Measurements from ENCODE around the gene CELA3A. TPM values are rescaled to one million over a fixed set of nuclear protein-coding genes. Genes with fewer than 3 reads are reported as not detected.
"Not testable (repeated sequence)": the region's sequence is repeated elsewhere in the genome, so short reads cannot be mapped to it uniquely, and the experiment has no call there.

Gene CELA3A
- total and polyA plus RNA-seq, 4 donors: 5.0 to 9.5 (median 6.8) TPM

GRCh38 chr1:21975296-21975695, 26.2 kb upstream of the CELA3A start:
- H3K27me3 ChIP-seq (ENCODE audit: control insufficient read depth in 1 of 2, insufficient read depth in 2 of 2, low read length in 1 of 2); ATAC-seq (ENCODE audit: low FRiP score); H3K4me3 ChIP-seq (ENCODE audit: low read length in 2 of 2); H3K36me3 ChIP-seq (ENCODE audit: control insufficient read depth in 1 of 2, insufficient read depth in 2 of 2, low read length in 1 of 2); H3K27ac ChIP-seq (ENCODE audit: low read depth in 1 of 2, low read length in 2 of 2); intact Hi-C loops (cut with DNase I); DNase-seq; H3K9me3 ChIP-seq (ENCODE audit: control insufficient read depth, low read length); H3K4me1 ChIP-seq (ENCODE audit: control insufficient read depth in 1 of 2, insufficient read depth in 2 of 2, low read length in 2 of 2): not testable (repeated sequence)
- 93 to 94% methylated on average over 9 of the region's 9 CpGs for WGBS, 2 donors

GRCh38 chr1:21976703-21977239, 24.7 kb upstream of the CELA3A start, which contains the start of gene CELA3B:
Gene CELA3B (plus strand): TSS chr1:21977022. CDS start chr1:21977040, 18 bp downstream.
- not testable (repeated sequence) for H3K9me3 ChIP-seq (ENCODE audit: control insufficient read depth, low read length); H3K27ac ChIP-seq (ENCODE audit: low read depth in 1 of 2, low read length in 2 of 2)

GRCh38 chr1:21978209-21978608, 23.2 kb upstream of the CELA3A start:
- H3K4me3 ChIP-seq (ENCODE audit: low read length in 2 of 2); H3K27me3 ChIP-seq (ENCODE audit: control insufficient read depth in 1 of 2, insufficient read depth in 2 of 2, low read length in 1 of 2); intact Hi-C loops (cut with DNase I); H3K36me3 ChIP-seq (ENCODE audit: control insufficient read depth in 1 of 2, insufficient read depth in 2 of 2, low read length in 1 of 2); H3K4me1 ChIP-seq (ENCODE audit: control insufficient read depth in 1 of 2, insufficient read depth in 2 of 2, low read length in 2 of 2); ATAC-seq (ENCODE audit: low FRiP score); H3K9me3 ChIP-seq (ENCODE audit: control insufficient read depth, low read length); H3K27ac ChIP-seq (ENCODE audit: low read depth in 1 of 2, low read length in 2 of 2): not testable (repeated sequence)
- 91% methylated on average over 11 of the region's 11 CpGs for WGBS, 2 donors
- peak in 1 of 2 donors; percentile 52 for DNase-seq

More at GRCh38 chr1:21976703-21977239, 24.7 kb upstream of the CELA3A start, which contains the start of gene CELA3B:
- H3K36me3 ChIP-seq (ENCODE audit: control insufficient read depth in 1 of 2, insufficient read depth in 2 of 2, low read length in 1 of 2); H3K4me3 ChIP-seq (ENCODE audit: low read length in 2 of 2); H3K27me3 ChIP-seq (ENCODE audit: control insufficient read depth in 1 of 2, insufficient read depth in 2 of 2, low read length in 1 of 2); intact Hi-C loops (cut with DNase I); ATAC-seq (ENCODE audit: low FRiP score); H3K4me1 ChIP-seq (ENCODE audit: control insufficient read depth in 1 of 2, insufficient read depth in 2 of 2, low read length in 2 of 2): not testable (repeated sequence)
- WGBS, 2 donors: 89 to 91% methylated on average over 6 to 9 of the region's 9 CpGs
- DNase-seq: peak in 1 of 2 donors; percentile 45

- H3K4me1 ChIP-seq (ENCODE audit: control insufficient read depth in 1 of 2, insufficient read depth in 2 of 2, low read length in 2 of 2); H3K4me3 ChIP-seq (ENCODE audit: low read length in 2 of 2); H3K9me3 ChIP-seq (ENCODE audit: control insufficient read depth, low read length); intact Hi-C loops (cut with DNase I); ATAC-seq (ENCODE audit: low FRiP score); H3K27me3 ChIP-seq (ENCODE audit: control insufficient read depth in 1 of 2, insufficient read depth in 2 of 2, low read length in 1 of 2); H3K27ac ChIP-seq (ENCODE audit: low read depth in 1 of 2, low read length in 2 of 2); H3K36me3 ChIP-seq (ENCODE audit: control insufficient read depth in 1 of 2, insufficient read depth in 2 of 2, low read length in 1 of 2): not testable (repeated sequence)
- WGBS, 2 donors: 73 to 76% methylated on average over 17 to 20 of the region's 21 CpGs
- peak in 1 of 2 donors; percentile 54 for DNase-seq
Measured at GRCh38 chr1:21980515-21981220, 20.8 kb upstream of the CELA3A start.

GRCh38 chr1:21981253-21981652, 20.2 kb upstream of the CELA3A start:
- H3K36me3 ChIP-seq (ENCODE audit: control insufficient read depth in 1 of 2, insufficient read depth in 2 of 2, low read length in 1 of 2); H3K27me3 ChIP-seq (ENCODE audit: control insufficient read depth in 1 of 2, insufficient read depth in 2 of 2, low read length in 1 of 2); H3K4me1 ChIP-seq (ENCODE audit: control insufficient read depth in 1 of 2, insufficient read depth in 2 of 2, low read length in 2 of 2); H3K27ac ChIP-seq (ENCODE audit: low read depth in 1 of 2, low read length in 2 of 2); H3K4me3 ChIP-seq (ENCODE audit: low read length in 2 of 2); intact Hi-C loops (cut with DNase I); H3K9me3 ChIP-seq (ENCODE audit: control insufficient read depth, low read length); ATAC-seq (ENCODE audit: low FRiP score): not testable (repeated sequence)
- WGBS, 2 donors: 54 to 63% methylated on average over 2 of the region's 4 CpGs
- DNase-seq: peak in 1 of 2 donors; percentile 31

GRCh38 chr1:21982122-21982521, 19.3 kb upstream of the CELA3A start:
- H3K36me3 ChIP-seq (ENCODE audit: control insufficient read depth in 1 of 2, insufficient read depth in 2 of 2, low read length in 1 of 2); ATAC-seq (ENCODE audit: low FRiP score); H3K9me3 ChIP-seq (ENCODE audit: control insufficient read depth, low read length); H3K4me3 ChIP-seq (ENCODE audit: low read length in 2 of 2); H3K4me1 ChIP-seq (ENCODE audit: control insufficient read depth in 1 of 2, insufficient read depth in 2 of 2, low read length in 2 of 2); intact Hi-C loops (cut with DNase I); H3K27me3 ChIP-seq (ENCODE audit: control insufficient read depth in 1 of 2, insufficient read depth in 2 of 2, low read length in 1 of 2); H3K27ac ChIP-seq (ENCODE audit: low read depth in 1 of 2, low read length in 2 of 2): not testable (repeated sequence)
- 84 to 88% methylated on average over 6 of the region's 6 CpGs for whole genome bisulfite sequencing, 2 donors
- DNase-seq: peak in 1 of 2 donors; percentile 41

GRCh38 chr1:21983539-21983938, 17.9 kb upstream of the CELA3A start:
- 76 to 83% methylated on average over 5 to 14 of the region's 15 CpGs for WGBS, 2 donors
- H3K36me3 ChIP-seq (ENCODE audit: control insufficient read depth in 1 of 2, insufficient read depth in 2 of 2, low read length in 1 of 2); H3K9me3 ChIP-seq (ENCODE audit: control insufficient read depth, low read length); ATAC-seq (ENCODE audit: low FRiP score); intact Hi-C loops (cut with DNase I); H3K4me1 ChIP-seq (ENCODE audit: control insufficient read depth in 1 of 2, insufficient read depth in 2 of 2, low read length in 2 of 2); H3K27ac ChIP-seq (ENCODE audit: low read depth in 1 of 2, low read length in 2 of 2); DNase-seq; H3K4me3 ChIP-seq (ENCODE audit: low read length in 2 of 2); H3K27me3 ChIP-seq (ENCODE audit: control insufficient read depth in 1 of 2, insufficient read depth in 2 of 2, low read length in 1 of 2): not testable (repeated sequence)

GRCh38 chr1:21985893-21986292, 15.6 kb upstream of the CELA3A start:
- WGBS, 2 donors: 73 to 100% methylated on average over 1 to 5 of the region's 5 CpGs
- H3K27me3 ChIP-seq (ENCODE audit: control insufficient read depth in 1 of 2, insufficient read depth in 2 of 2, low read length in 1 of 2); H3K4me1 ChIP-seq (ENCODE audit: control insufficient read depth in 1 of 2, insufficient read depth in 2 of 2, low read length in 2 of 2); H3K4me3 ChIP-seq (ENCODE audit: low read length in 2 of 2); DNase-seq; ATAC-seq (ENCODE audit: low FRiP score); intact Hi-C loops (cut with DNase I); H3K27ac ChIP-seq (ENCODE audit: low read depth in 1 of 2, low read length in 2 of 2); H3K36me3 ChIP-seq (ENCODE audit: control insufficient read depth in 1 of 2, insufficient read depth in 2 of 2, low read length in 1 of 2); H3K9me3 ChIP-seq (ENCODE audit: control insufficient read depth, low read length): not testable (repeated sequence)

GRCh38 chr1:21986386-21986785, 15.1 kb upstream of the CELA3A start:
- H3K9me3 ChIP-seq (ENCODE audit: control insufficient read depth, low read length); ATAC-seq (ENCODE audit: low FRiP score); H3K27ac ChIP-seq (ENCODE audit: low read depth in 1 of 2, low read length in 2 of 2); intact Hi-C loops (cut with DNase I); H3K4me1 ChIP-seq (ENCODE audit: control insufficient read depth in 1 of 2, insufficient read depth in 2 of 2, low read length in 2 of 2); H3K36me3 ChIP-seq (ENCODE audit: control insufficient read depth in 1 of 2, insufficient read depth in 2 of 2, low read length in 1 of 2); DNase-seq; H3K27me3 ChIP-seq (ENCODE audit: control insufficient read depth in 1 of 2, insufficient read depth in 2 of 2, low read length in 1 of 2); H3K4me3 ChIP-seq (ENCODE audit: low read length in 2 of 2): not testable (repeated sequence)
- 80 to 87% methylated on average over 10 to 11 of the region's 12 CpGs for WGBS, 2 donors

All from aorta (tissue), 5 donors.